RWPE1 (cell line): ENCODE data around the gene ANO6.

Experiments used
- CTCF ChIA-PET: fragments of 350-600 bp; sonication (Branson Sonifier 250); formaldehyde crosslinking; extraction: SDS; loops from one replicate; lab custom pipeline; 2021; lab: Yijun Ruan, JAX
- POLR2A ChIA-PET: fragments of 400-600 bp; formaldehyde crosslinking; extraction: SDS; loops from one replicate; lab custom pipeline; 2020; ENCODE audit warnings: antibody characterized with exemption; ENCODE audit not compliant: low non-redundant PET; lab: Yijun Ruan, JAX
- DNase-seq: peaks from one replicate; pipeline ENCODE4 v3.0.0; 2012; ENCODE audit warnings: low spot score
- H3K27ac ChIP-seq: fragments of 450-650 bp; 2 replicates; pipeline ENCODE4 v1.5.1; 2017
- CTCF ChIP-seq: fragments of 450-650 bp; conservative IDR thresholded peaks from 2 replicates; pipeline ENCODE4 v1.5.1; 2017; ENCODE audit warnings: low read depth, mild to moderate bottlenecking

Gene ANO6

GRCh38 chr12:45324391-45324790 is 108.5 kb downstream of the ANO6 start:
- H3K27ac ChIP-seq: no peak overlapping the region
- ChIA-PET CTCF (interaction anchor here (0.6 kb wide), 1 partner anchor 105 kb away, joined by 5 read pairs; no protein-coding TSS in a partner anchor), POLR2A (no interaction called here)
- no peak for TF ChIP-seq CTCF
- no peak for DNase-seq

GRCh38 chr12:45326358-45326975 is 110.6 kb downstream of the ANO6 start:
- ChIA-PET CTCF (interaction anchor here (0.6 kb wide), 2 partner anchors 14 to 238 kb away, joined by 3 read pairs; no protein-coding TSS in a partner anchor), POLR2A (no interaction called here)
- no peak for TF ChIP-seq CTCF
- no peak overlapping the region for H3K27ac ChIP-seq
- no peak for DNase-seq

GRCh38 chr12:45327823-45328383 is 112.0 kb downstream of the ANO6 start:
- H3K27ac ChIP-seq: no peak overlapping the region
- CTCF ChIA-PET: interaction anchor here (0.5 kb wide), 1 partner anchor 38 kb away, joined by 3 read pairs; no protein-coding TSS in a partner anchor

GRCh38 chr12:45329238-45329637 is 113.3 kb downstream of the ANO6 start:
- no peak for DNase-seq
- CTCF ChIA-PET: interaction anchor here (0.6 kb wide), 1 partner anchor 39 kb away, joined by 4 read pairs; no protein-coding TSS in a partner anchor
- TF ChIP-seq CTCF: no peak
- POLR2A ChIA-PET: no interaction called here
- H3K27ac ChIP-seq: no peak overlapping the region

More at GRCh38 chr12:45327823-45328383, 112.0 kb downstream of the ANO6 start:
- no peak for TF ChIP-seq CTCF
- no peak for DNase-seq
- POLR2A ChIA-PET: no interaction called here

GRCh38 chr12:45329702-45330101 is 113.8 kb downstream of the ANO6 start:
- no peak overlapping the region for H3K27ac ChIP-seq
- DNase-seq: no peak
- ChIA-PET POLR2A (no interaction called here), CTCF (interaction anchor here (0.6 kb wide), 1 partner anchor 39 kb away, joined by 4 read pairs; no protein-coding TSS in a partner anchor)
- no peak for TF ChIP-seq CTCF

GRCh38 chr12:45331552-45331951 is 115.7 kb downstream of the ANO6 start:
- no peak overlapping the region for H3K27ac ChIP-seq
- DNase-seq: no peak
- ChIA-PET CTCF (interaction anchor here (0.6 kb wide), 1 partner anchor 532 kb away, joined by 3 read pairs; no protein-coding TSS in a partner anchor), POLR2A (no interaction called here)
- no peak for TF ChIP-seq CTCF
